IMR-90 (cell line): ENCODE measurements around the gene CMTM7. TPM values are rescaled to one million over a fixed set of nuclear protein-coding genes. Genes with fewer than 3 reads are reported as not detected.

Experiments
- ATAC-seq: fragments of 200-7000 bp; cut with Tn5 transposase; 2 replicates; pipeline ENCODE4 v1.9.1; 2020; ENCODE audit warnings: low read depth, mild to moderate bottlenecking, moderate library complexity
- BruUV-seq: library from RNA; stranded (reverse); fragments of 400-500 nt; replicated peaks from 2 replicates; lab custom pipeline; 2021; lab: Mats Ljungman, UMichigan
- CTCF ChIA-PET: fragments of 300-600 bp; formaldehyde crosslinking; extraction: SDS; loops from one replicate; lab custom pipeline; 2021; ENCODE audit warnings: antibody characterized with exemption; lab: Yijun Ruan, JAX
- POLR2A ChIA-PET: fragments of 300-600 bp; sonication (Branson Sonifier 250); formaldehyde crosslinking; loops from one replicate; lab custom pipeline; 2022; ENCODE audit warnings: antibody characterized with exemption; ENCODE audit not compliant: unreplicated experiment; lab: Charles Lee
- DNase-seq: peaks from one replicate; pipeline ENCODE4 v3.0.0; 2013
- H2AFZ ChIP-seq: replicated peaks from 2 replicates; pipeline ENCODE3; 2013; ENCODE audit warnings: low read length, mild to moderate bottlenecking; ENCODE audit not compliant: poor library complexity
- H2AK5ac ChIP-seq: 2 replicates; pipeline ENCODE4 v1.6.1; 2013; ENCODE audit warnings: low read depth, low read length, inconsistent platforms
- H2AK9ac ChIP-seq: replicated peaks from 2 replicates; pipeline ENCODE3; 2013; ENCODE audit warnings: mild to moderate bottlenecking, low read depth, low read length, moderate library complexity; ENCODE audit not compliant: poor library complexity
- H2BK120ac ChIP-seq: 2 replicates; pipeline ENCODE4 v1.6.1; 2013; ENCODE audit warnings: low read depth, low read length, inconsistent platforms
- H2BK15ac ChIP-seq: 3 replicates; pipeline ENCODE4 v1.6.1; 2013; ENCODE audit warnings: low read depth, low read length, inconsistent platforms
- H2BK20ac ChIP-seq: 2 replicates; pipeline ENCODE4 v1.6.1; 2013; ENCODE audit warnings: low read depth, mild to moderate bottlenecking, inconsistent platforms, low read length, moderate library complexity
- H2BK5ac ChIP-seq: 2 replicates; pipeline ENCODE4 v1.6.1; 2013; ENCODE audit warnings: mild to moderate bottlenecking, low read depth, low read length, inconsistent platforms; ENCODE audit not compliant: poor library complexity, severe bottlenecking
- H3K14ac ChIP-seq: replicated peaks from 2 replicates; pipeline ENCODE4 v1.6.1; 2013; ENCODE audit warnings: low read depth, low read length, inconsistent platforms
- H3K18ac ChIP-seq: 2 replicates; pipeline ENCODE4 v1.6.1; 2013; ENCODE audit warnings: low read depth, low read length, control low read depth
- H3K23ac ChIP-seq: 2 replicates; pipeline ENCODE4 v1.6.1; 2013; ENCODE audit warnings: low read depth, low read length, inconsistent platforms
- H3K27ac ChIP-seq: 2 replicates; pipeline ENCODE4 v1.5.1; 2013; ENCODE audit warnings: mild to moderate bottlenecking, control low read depth, low read length; ENCODE audit not compliant: insufficient read depth
- H3K27me3 ChIP-seq: 2 replicates; pipeline ENCODE4 v1.6.1; 2013; ENCODE audit warnings: low read length; ENCODE audit not compliant: control insufficient read depth, insufficient read depth
- H3K36me3 ChIP-seq: 2 replicates; pipeline ENCODE4 v1.6.1; 2013; ENCODE audit warnings: low read length, mixed read lengths; ENCODE audit not compliant: control insufficient read depth, insufficient read depth
- H3K4ac ChIP-seq: 2 replicates; pipeline ENCODE4 v1.6.1; 2013; ENCODE audit warnings: low read depth, low read length, inconsistent platforms
- H3K4me1 ChIP-seq: 2 replicates; pipeline ENCODE4 v1.6.1; 2013; ENCODE audit warnings: low read length, mixed read lengths; ENCODE audit not compliant: control insufficient read depth, insufficient read depth
- H3K4me2 ChIP-seq: 2 replicates; pipeline ENCODE4 v1.6.1; 2013; ENCODE audit warnings: low read depth, mild to moderate bottlenecking, control low read depth, low read length, moderate library complexity
- H3K4me3 ChIP-seq: 2 replicates; pipeline ENCODE4 v1.5.1; 2013; ENCODE audit warnings: low read depth, mild to moderate bottlenecking, control low read depth, low read length, moderate library complexity; ENCODE audit not compliant: insufficient read depth
- H3K56ac ChIP-seq: 2 replicates; pipeline ENCODE4 v1.6.1; 2013; ENCODE audit warnings: low read length, inconsistent platforms; ENCODE audit not compliant: insufficient read depth; ENCODE audit errors: extremely low read depth
- H3K79me1 ChIP-seq, 2 experiments: 2 replicates each; pipeline ENCODE4 v1.6.1; 2013; ENCODE audit warnings: low read length in 2 of 2, inconsistent platforms in 1 of 2, low read depth in 1 of 2
- H3K9ac ChIP-seq: 2 replicates; pipeline ENCODE4 v1.6.1; 2013; ENCODE audit warnings: low read depth, low read length, control low read depth
- H3K9me1 ChIP-seq: 2 replicates; pipeline ENCODE4 v1.6.1; 2013; ENCODE audit warnings: low read length, inconsistent platforms; ENCODE audit not compliant: insufficient read depth
- H3K9me3 ChIP-seq: 2 replicates; pipeline ENCODE4 v1.6.1; 2013; ENCODE audit warnings: low read length; ENCODE audit not compliant: control insufficient read depth, insufficient read depth
- H4K20me1 ChIP-seq: 2 replicates; pipeline ENCODE4 v1.6.1; 2013; ENCODE audit warnings: low read length, inconsistent platforms; ENCODE audit not compliant: insufficient read depth
- H4K5ac ChIP-seq: 2 replicates; pipeline ENCODE4 v1.6.1; 2013; ENCODE audit warnings: mild to moderate bottlenecking, low read depth, low read length, control low read depth
- H4K8ac ChIP-seq, 2 experiments: 2 replicates each; pipeline ENCODE4 v1.6.1; 2013; ENCODE audit warnings: low read depth in 2 of 2, low read length in 2 of 2, control low read depth in 1 of 2, inconsistent platforms in 1 of 2
- H4K91ac ChIP-seq: 2 replicates; pipeline ENCODE4 v1.6.1; 2013; ENCODE audit warnings: low read depth, low read length, inconsistent platforms; ENCODE audit not compliant: insufficient read depth
- BHLHE40 ChIP-seq: fragments of 150-350 bp; IDR thresholded peaks from 2 replicates; pipeline ENCODE4 v1.6.1; 2016; ENCODE audit warnings: mild to moderate bottlenecking, low read depth, low read length
- CEBPB ChIP-seq: IDR thresholded peaks from 2 replicates; pipeline ENCODE4 v1.6.1; 2012; ENCODE audit warnings: low read depth, low read length, improper control_type of control experiment
- CHD1 ChIP-seq: IDR thresholded peaks from 2 replicates; pipeline ENCODE4 v1.6.1; 2012; ENCODE audit warnings: low read depth, low read length, improper control_type of control experiment
- FOS ChIP-seq: fragments of 150-350 bp; IDR thresholded peaks from 2 replicates; pipeline ENCODE4 v1.6.1; 2016; ENCODE audit warnings: low read depth, low read length
- MAFK ChIP-seq: IDR thresholded peaks from 2 replicates; pipeline ENCODE4 v1.6.1; 2012; ENCODE audit warnings: low read depth, low read length, improper control_type of control experiment
- MAZ ChIP-seq: IDR thresholded peaks from 2 replicates; pipeline ENCODE4 v1.6.1; 2012; ENCODE audit warnings: low read depth, mild to moderate bottlenecking, low read length, improper control_type of control experiment, moderate library complexity, borderline replicate concordance
- MXI1 ChIP-seq: IDR thresholded peaks from 2 replicates; pipeline ENCODE4 v1.6.1; 2012; ENCODE audit warnings: low read depth, mild to moderate bottlenecking, low read length, moderate library complexity, borderline replicate concordance
- NFE2L2 ChIP-seq: fragments of 150-350 bp; IDR thresholded peaks from 2 replicates; pipeline ENCODE4 v1.6.1; 2016; ENCODE audit warnings: low read depth, mild to moderate bottlenecking, low read length
- POLR2A ChIP-seq: IDR thresholded peaks from 2 replicates; pipeline ENCODE4 v1.6.1; 2012; ENCODE audit warnings: mild to moderate bottlenecking, low read depth, low read length
- RAD21 ChIP-seq: IDR thresholded peaks from 2 replicates; pipeline ENCODE4 v1.6.1; 2012; ENCODE audit warnings: low read length, improper control_type of control experiment
- RCOR1 ChIP-seq: IDR thresholded peaks from 2 replicates; pipeline ENCODE4 v1.6.1; 2012; ENCODE audit warnings: mild to moderate bottlenecking, low read length, improper control_type of control experiment; ENCODE audit not compliant: insufficient replicate concordance
- RFX5 ChIP-seq: IDR thresholded peaks from 2 replicates; pipeline ENCODE4 v1.8.0; 2012; ENCODE audit warnings: low read depth, mild to moderate bottlenecking, low read length, moderate library complexity
- SMC3 ChIP-seq: fragments of 150-350 bp; IDR thresholded peaks from 2 replicates; pipeline ENCODE4 v1.6.1; 2016; ENCODE audit warnings: low read depth, mild to moderate bottlenecking, antibody characterized with exemption, low read length, moderate library complexity
- WGBS, 2 experiments: methylation state at CpG; one replicate each; pipeline versions ENCODE4 v1.1.5 to v1.1.7; 2013; ENCODE audit warnings: missing lambda C conversion rate in 2 of 2; ENCODE audit not compliant: insufficient read length in 1 of 2; ENCODE audit errors: extremely low coverage in 2 of 2; 5-methylcytosine and 5-hydroxymethylcytosine counted together
- dilution Hi-C: fragments of 300-500 bp; cut with HindIII; formaldehyde crosslinking; loops from one replicate; pipeline ENCODE4 v1.14.3; 2018; ENCODE audit warnings: low sequenced_read_pairs; ENCODE audit not compliant: unreplicated experiment
- in situ Hi-C: fragments of 300-500 bp; cut with MboI; formaldehyde crosslinking; loops from 3 replicates; pipeline ENCODE4 v1.14.3; 2019; ENCODE audit warnings: low sequenced_read_pairs, inconsistent platforms, mixed read lengths
- intact Hi-C: fragments of 100-400 bp; cut with micrococcal nuclease; formaldehyde crosslinking; loops from 2 replicates; pipeline ENCODE4 v1.10.0; 2022
- polyA plus RNA-seq, 3 experiments: library from polyadenylated mRNA; depleted of rRNA; stranded (reverse); fragments of >200 nt; gene quantifications; 2 replicates each; pipeline ENCODE4 v1.2.3, GENCODE V29; 2012; ENCODE audit warnings: low replicate concordance in 1 of 3
- total RNA-seq: library from RNA; depleted of rRNA; stranded (reverse); fragments of >200 nt; gene quantifications from 2 replicates; pipeline ENCODE4 v1.2.3, GENCODE V29; 2012
- TF ChIP-seq, protein P1 (sequence below): fragments of 150-350 bp; IDR thresholded peaks from 2 replicates; pipeline ENCODE4 v1.6.1; 2017; ENCODE audit warnings: mild to moderate bottlenecking, antibody characterized with exemption, low read length, low read depth
- TF ChIP-seq, protein P2 (sequence below): conservative IDR thresholded peaks from 2 replicates; pipeline ENCODE4 v1.5.1; 2012; ENCODE audit warnings: mild to moderate bottlenecking, low read depth, low read length, improper control_type of control experiment
- TF ChIP-seq, protein P3 (sequence below): fragments of 150-350 bp; IDR thresholded peaks from 2 replicates; pipeline ENCODE4 v1.6.1; 2016; ENCODE audit warnings: low read depth, mild to moderate bottlenecking, low read length, moderate library complexity, borderline replicate concordance

CMTM7 gene
- total and polyA plus RNA-seq, 2 of the 4 experiments (the other 2 are of a cell fraction): 3.4 to 31.4 TPM

DNA sequence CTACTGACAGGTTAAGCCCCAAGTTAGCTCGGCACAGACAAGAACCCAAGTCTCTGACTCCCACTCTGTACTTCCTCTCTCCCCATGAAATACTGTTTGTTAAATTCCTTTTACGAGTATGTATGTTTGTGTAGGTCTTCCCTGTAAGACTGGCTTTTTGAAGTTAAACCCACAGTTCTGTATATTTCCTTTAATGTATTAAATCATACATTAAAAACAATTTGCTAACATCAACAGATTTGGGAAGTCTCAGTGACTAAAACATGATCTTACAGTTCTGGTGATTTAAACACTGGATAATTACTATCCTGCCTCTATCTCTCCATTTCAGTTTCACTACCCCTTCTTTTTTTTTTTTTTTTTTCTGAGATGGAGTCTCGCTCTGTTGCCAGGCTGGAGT is 106.6 kb downstream of the CMTM7 start:
- DNase-seq (no peak), ATAC-seq (no peak)
- CTCF ChIA-PET: no interaction called here
- Histone ChIP-seq H3K27ac (no peak overlapping the region), H3K4me1 (peaks cover 8% of the 10 kb centered on the region), H3K4me3 (no peak overlapping the region), H2BK5ac (no peak overlapping the region), H3K79me1 (peaks cover 39 to 52% of the 10 kb centered on the region in 2 experiments), H3K27me3 (no peaks in the 10 kb centered on the region), H3K9ac (no peak overlapping the region), H4K91ac (no peak overlapping the region), H3K9me3 (no peaks in the 10 kb centered on the region), H2BK15ac (no peak overlapping the region), H4K8ac (no peak overlapping the region), H2BK120ac (no peak overlapping the region), H3K23ac (no peak overlapping the region), H3K36me3 (no peaks in the 10 kb centered on the region), H3K4me2 (no peak overlapping the region), H3K9me1 (peaks cover 9% of the 10 kb centered on the region), H4K5ac (no peak overlapping the region), H4K20me1 (peaks cover 38% of the 10 kb centered on the region), H2AFZ (no peak overlapping the region), H3K14ac (no peak overlapping the region), H3K56ac (no peak overlapping the region), H2AK9ac (no peak overlapping the region), H3K4ac (no peak overlapping the region), H2BK20ac (no peak overlapping the region), H3K18ac (no peak overlapping the region), H2AK5ac (no peak overlapping the region)
- no CpG with 5 or more reads among the region's 3 CpGs for WGBS, 2 experiments
- intact Hi-C loops (no loop called here), dilution Hi-C loops (no loop called here), in situ Hi-C loops (no loop called here)
- TF ChIP-seq RFX5 (no peak), SMC3 (no peak), CHD1 (no peak), FOS (no peak), NFE2L2 (no peak), MXI1 (no peak), BHLHE40 (no peak), RAD21 (no peak), POLR2A (no peak), CEBPB (no peak), RCOR1 (no peak), MAFK (no peak), MAZ (no peak)
- TF ChIP-seq, protein P1, sequence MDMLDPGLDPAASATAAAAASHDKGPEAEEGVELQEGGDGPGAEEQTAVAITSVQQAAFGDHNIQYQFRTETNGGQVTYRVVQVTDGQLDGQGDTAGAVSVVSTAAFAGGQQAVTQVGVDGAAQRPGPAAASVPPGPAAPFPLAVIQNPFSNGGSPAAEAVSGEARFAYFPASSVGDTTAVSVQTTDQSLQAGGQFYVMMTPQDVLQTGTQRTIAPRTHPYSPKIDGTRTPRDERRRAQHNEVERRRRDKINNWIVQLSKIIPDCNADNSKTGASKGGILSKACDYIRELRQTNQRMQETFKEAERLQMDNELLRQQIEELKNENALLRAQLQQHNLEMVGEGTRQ: no peak
- TF ChIP-seq, protein P2, sequence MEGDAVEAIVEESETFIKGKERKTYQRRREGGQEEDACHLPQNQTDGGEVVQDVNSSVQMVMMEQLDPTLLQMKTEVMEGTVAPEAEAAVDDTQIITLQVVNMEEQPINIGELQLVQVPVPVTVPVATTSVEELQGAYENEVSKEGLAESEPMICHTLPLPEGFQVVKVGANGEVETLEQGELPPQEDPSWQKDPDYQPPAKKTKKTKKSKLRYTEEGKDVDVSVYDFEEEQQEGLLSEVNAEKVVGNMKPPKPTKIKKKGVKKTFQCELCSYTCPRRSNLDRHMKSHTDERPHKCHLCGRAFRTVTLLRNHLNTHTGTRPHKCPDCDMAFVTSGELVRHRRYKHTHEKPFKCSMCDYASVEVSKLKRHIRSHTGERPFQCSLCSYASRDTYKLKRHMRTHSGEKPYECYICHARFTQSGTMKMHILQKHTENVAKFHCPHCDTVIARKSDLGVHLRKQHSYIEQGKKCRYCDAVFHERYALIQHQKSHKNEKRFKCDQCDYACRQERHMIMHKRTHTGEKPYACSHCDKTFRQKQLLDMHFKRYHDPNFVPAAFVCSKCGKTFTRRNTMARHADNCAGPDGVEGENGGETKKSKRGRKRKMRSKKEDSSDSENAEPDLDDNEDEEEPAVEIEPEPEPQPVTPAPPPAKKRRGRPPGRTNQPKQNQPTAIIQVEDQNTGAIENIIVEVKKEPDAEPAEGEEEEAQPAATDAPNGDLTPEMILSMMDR: no peak
- TF ChIP-seq, protein P3, sequence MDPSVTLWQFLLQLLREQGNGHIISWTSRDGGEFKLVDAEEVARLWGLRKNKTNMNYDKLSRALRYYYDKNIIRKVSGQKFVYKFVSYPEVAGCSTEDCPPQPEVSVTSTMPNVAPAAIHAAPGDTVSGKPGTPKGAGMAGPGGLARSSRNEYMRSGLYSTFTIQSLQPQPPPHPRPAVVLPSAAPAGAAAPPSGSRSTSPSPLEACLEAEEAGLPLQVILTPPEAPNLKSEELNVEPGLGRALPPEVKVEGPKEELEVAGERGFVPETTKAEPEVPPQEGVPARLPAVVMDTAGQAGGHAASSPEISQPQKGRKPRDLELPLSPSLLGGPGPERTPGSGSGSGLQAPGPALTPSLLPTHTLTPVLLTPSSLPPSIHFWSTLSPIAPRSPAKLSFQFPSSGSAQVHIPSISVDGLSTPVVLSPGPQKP: no peak
- BruUV-seq: no TSS peak
- POLR2A ChIA-PET: no interaction called here
